Endodermal cell (in vitro differentiated cells): ENCODE data around the gene MUC22. TPM values are rescaled to one million over a fixed set of nuclear protein-coding genes. Genes with fewer than 3 reads are reported as not detected.

Source experiments
- DNase-seq: peaks from one replicate; pipeline ENCODE4 v3.0.0-alpha.2; 2017
- H3K27ac ChIP-seq: 2 replicates; pipeline ENCODE4 v1.5.1; 2013; ENCODE audit warnings: mild to moderate bottlenecking, low read depth, low read length, moderate library complexity
- H3K27me3 ChIP-seq: 2 replicates; pipeline ENCODE4 v1.6.1; 2013; ENCODE audit warnings: mild to moderate bottlenecking, low read length, moderate library complexity; ENCODE audit not compliant: insufficient read depth, control insufficient read depth, poor library complexity, severe bottlenecking
- H3K36me3 ChIP-seq: 2 replicates; pipeline ENCODE4 v1.7.0; 2013; ENCODE audit warnings: mild to moderate bottlenecking, low read length, moderate library complexity; ENCODE audit not compliant: control insufficient read depth, insufficient read depth
- H3K4me1 ChIP-seq: one replicate; pipeline ENCODE4 v1.7.0; 2013; ENCODE audit warnings: low read length; ENCODE audit not compliant: control insufficient read depth, insufficient read depth
- H3K4me3 ChIP-seq: 2 replicates; pipeline ENCODE4 v1.5.1; 2013; ENCODE audit warnings: mild to moderate bottlenecking, low read length, moderate library complexity
- H3K9ac ChIP-seq: 2 replicates; pipeline ENCODE4 v1.6.1; 2013; ENCODE audit warnings: mild to moderate bottlenecking, low read length, moderate library complexity; ENCODE audit not compliant: poor library complexity, severe bottlenecking; ENCODE audit errors: extremely low read depth
- H3K9me3 ChIP-seq: 2 replicates; pipeline ENCODE4 v1.6.1; 2013; ENCODE audit warnings: mild to moderate bottlenecking, low read length, moderate library complexity; ENCODE audit not compliant: control insufficient read depth
- H3K27ac Mint-ChIP-seq: 2 replicates; pipeline ENCODE4 v1.8.0; 2020; ENCODE audit warnings: mixed read lengths
- H3K27me3 Mint-ChIP-seq: 2 replicates; pipeline ENCODE4 v1.8.0; 2021; ENCODE audit warnings: mild to moderate bottlenecking, mixed read lengths; ENCODE audit not compliant: insufficient read depth
- H3K36me3 Mint-ChIP-seq: 2 replicates; pipeline ENCODE4 v1.8.0; 2020; ENCODE audit warnings: low read depth, mixed read lengths
- H3K4me1 Mint-ChIP-seq: 2 replicates; pipeline ENCODE4 v1.8.0; 2020; ENCODE audit warnings: mixed read lengths
- H3K4me3 Mint-ChIP-seq: 2 replicates; pipeline ENCODE4 v1.8.0; 2020; ENCODE audit warnings: mild to moderate bottlenecking, moderate library complexity, mixed read lengths
- H3K9me3 Mint-ChIP-seq: 2 replicates; pipeline ENCODE4 v1.8.0; 2020; ENCODE audit warnings: mild to moderate bottlenecking, mixed read lengths
- WGBS, 2 experiments: methylation state at CpG; one replicate each; pipeline versions ENCODE4 v1.1.5 to v1.1.7; 2013; ENCODE audit warnings: missing lambda C conversion rate in 2 of 2, mixed read lengths in 1 of 2; ENCODE audit not compliant: insufficient coverage in 1 of 2, insufficient read length in 1 of 2; 5-methylcytosine and 5-hydroxymethylcytosine counted together
- total RNA-seq, 2 donors: library from RNA; stranded (reverse); fragmentation: NEBNext Ultra II Directional in 1 of 2; extraction: Animal tissue kit (Norgen Biotek cat#: 25700) in 1 of 2; gene quantifications; 2 replicates in 1 of 2; 3 replicates in 1 of 2; pipeline ENCODE4 v1.2.1, GENCODE V29; 2021
- TF ChIP-seq, protein P1 (sequence below): fragments of 200-600 bp; sonication (generic); conservative IDR thresholded peaks from 2 replicates; pipeline ENCODE4 v1.5.0; 2021; ENCODE audit warnings: antibody characterized with exemption, mild to moderate bottlenecking

The MUC22 gene
- total RNA-seq, 2 donors from 2014 or later, result not detected

DNA sequence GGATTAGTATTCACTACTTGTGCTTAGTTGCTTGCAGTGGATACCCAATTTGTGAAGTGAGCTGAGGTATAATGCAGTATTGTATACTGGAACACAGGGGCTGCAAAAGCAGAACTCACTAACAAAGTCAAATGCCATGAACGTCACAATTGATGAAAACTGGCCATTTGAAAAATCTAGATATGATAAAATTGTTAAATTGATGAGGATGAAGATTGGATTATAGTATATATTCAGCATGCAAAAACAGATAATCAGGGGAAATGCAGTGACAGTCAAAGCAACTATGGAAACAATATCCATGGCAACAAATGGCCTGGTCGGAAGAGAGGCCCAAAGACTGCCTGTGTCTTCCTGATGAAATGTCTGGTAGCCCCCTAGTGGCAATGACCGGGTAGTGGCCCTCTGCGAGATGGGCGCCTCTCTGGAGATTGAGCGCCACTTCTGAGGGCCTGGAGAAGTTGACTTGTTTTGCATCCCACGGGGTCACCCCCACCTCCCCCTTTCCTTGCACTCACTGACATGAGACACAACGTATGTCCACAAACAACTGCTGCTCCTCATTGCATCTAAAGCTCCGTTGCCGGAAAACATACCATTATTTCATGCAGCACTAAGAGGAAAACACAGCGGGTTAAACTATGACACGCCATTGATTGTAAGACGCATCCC is 58.5 kb downstream of the MUC22 start:
- no peak overlapping the region for H3K4me3 Mint-ChIP-seq
- TF ChIP-seq, protein P1, sequence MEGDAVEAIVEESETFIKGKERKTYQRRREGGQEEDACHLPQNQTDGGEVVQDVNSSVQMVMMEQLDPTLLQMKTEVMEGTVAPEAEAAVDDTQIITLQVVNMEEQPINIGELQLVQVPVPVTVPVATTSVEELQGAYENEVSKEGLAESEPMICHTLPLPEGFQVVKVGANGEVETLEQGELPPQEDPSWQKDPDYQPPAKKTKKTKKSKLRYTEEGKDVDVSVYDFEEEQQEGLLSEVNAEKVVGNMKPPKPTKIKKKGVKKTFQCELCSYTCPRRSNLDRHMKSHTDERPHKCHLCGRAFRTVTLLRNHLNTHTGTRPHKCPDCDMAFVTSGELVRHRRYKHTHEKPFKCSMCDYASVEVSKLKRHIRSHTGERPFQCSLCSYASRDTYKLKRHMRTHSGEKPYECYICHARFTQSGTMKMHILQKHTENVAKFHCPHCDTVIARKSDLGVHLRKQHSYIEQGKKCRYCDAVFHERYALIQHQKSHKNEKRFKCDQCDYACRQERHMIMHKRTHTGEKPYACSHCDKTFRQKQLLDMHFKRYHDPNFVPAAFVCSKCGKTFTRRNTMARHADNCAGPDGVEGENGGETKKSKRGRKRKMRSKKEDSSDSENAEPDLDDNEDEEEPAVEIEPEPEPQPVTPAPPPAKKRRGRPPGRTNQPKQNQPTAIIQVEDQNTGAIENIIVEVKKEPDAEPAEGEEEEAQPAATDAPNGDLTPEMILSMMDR, result peak; percentile 97
- Histone ChIP-seq H3K9ac (no peak overlapping the region), H3K36me3 (no peaks in the 10 kb centered on the region), H3K4me1 (no peaks in the 10 kb centered on the region), H3K27ac (no peak overlapping the region), H3K9me3 (peaks cover 4% of the 10 kb centered on the region), H3K4me3 (no peak overlapping the region), H3K27me3 (no peaks in the 10 kb centered on the region)
- H3K9me3 Mint-ChIP-seq, result peaks cover 5% of the 10 kb centered on the region
- peaks cover 10% of the 10 kb centered on the region for H3K4me1 Mint-ChIP-seq
- 61 to 62% methylated on average over 7 to 13 of the region's 13 CpGs for WGBS, 2 experiments
- peaks cover 4% of the 10 kb centered on the region for H3K27me3 Mint-ChIP-seq
- no peaks in the 10 kb centered on the region for H3K36me3 Mint-ChIP-seq
- peak; percentile 94 for DNase-seq
- H3K27ac Mint-ChIP-seq, result no peak overlapping the region

DNA sequence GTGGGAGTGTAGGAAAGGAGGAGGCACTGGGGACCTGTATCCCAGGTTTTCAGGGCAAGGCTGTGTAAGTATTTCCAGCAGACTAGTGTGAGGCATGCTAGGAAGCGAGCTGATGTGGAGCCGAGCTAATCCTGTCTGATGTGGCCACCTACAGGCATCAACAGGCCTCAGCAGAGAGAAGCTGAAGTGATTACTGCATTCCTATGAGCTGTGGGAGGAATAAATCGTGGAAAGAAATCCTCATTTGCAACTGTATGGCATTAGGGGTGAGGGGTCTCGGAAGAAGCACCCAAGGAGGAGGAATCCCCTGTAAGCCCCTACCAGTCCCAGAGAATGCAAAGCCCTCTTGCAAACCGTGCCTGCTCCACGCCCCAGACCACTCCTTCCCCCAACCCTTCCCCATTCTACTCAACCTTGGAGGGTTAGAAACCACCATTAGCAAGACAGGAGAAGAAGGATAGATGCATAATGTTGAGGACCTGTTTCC is 60.5 kb downstream of the MUC22 start:
- 0 to 13% methylated on average over 2 to 6 of the region's 6 CpGs for WGBS, 2 experiments
- no peaks in the 10 kb centered on the region for H3K27me3 ChIP-seq
- H3K36me3 Mint-ChIP-seq, result no peaks in the 10 kb centered on the region
- TF ChIP-seq, protein P1, result peak; percentile 81
- H3K4me3 ChIP-seq, result no peak overlapping the region
- H3K27me3 Mint-ChIP-seq, result peaks cover 1% of the 10 kb centered on the region
- no peak overlapping the region for H3K27ac ChIP-seq
- peak; percentile 87 for DNase-seq
- H3K9me3 ChIP-seq, result peaks cover 4% of the 10 kb centered on the region
- no peaks in the 10 kb centered on the region for H3K36me3 ChIP-seq
- H3K27ac Mint-ChIP-seq, result peak overlapping the region; percentile 92
- peaks cover 5% of the 10 kb centered on the region for H3K9me3 Mint-ChIP-seq
- H3K4me1 ChIP-seq, result no peaks in the 10 kb centered on the region
- H3K4me1 Mint-ChIP-seq, result peaks cover 10% of the 10 kb centered on the region
- H3K4me3 Mint-ChIP-seq, result no peak overlapping the region
- no peak overlapping the region for H3K9ac ChIP-seq

DNA sequence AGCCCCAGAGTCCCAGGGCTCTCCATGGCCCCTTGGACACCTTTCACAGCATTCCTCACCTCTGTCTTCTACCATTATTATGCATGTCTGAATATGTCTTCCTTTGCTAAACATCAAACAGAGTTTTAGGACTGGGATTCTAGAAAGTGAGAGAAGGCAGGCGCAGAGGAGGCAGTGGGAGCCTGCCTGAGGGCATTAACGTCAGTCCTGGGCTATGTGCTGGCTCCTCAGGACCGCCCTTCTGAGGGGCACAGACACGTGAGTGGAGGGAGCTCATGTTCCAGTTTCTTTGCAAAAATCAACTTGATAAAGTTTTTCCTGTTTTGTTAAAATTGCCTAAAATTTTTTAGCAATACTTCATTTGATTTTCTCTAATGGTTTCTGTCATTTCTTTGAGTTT is 64.1 kb downstream of the MUC22 start:
- Mint-ChIP-seq H3K36me3 (no peaks in the 10 kb centered on the region), H3K9me3 (no peaks in the 10 kb centered on the region), H3K27ac (no peak overlapping the region), H3K4me1 (peaks cover 9% of the 10 kb centered on the region), H3K4me3 (no peak overlapping the region), H3K27me3 (peaks cover 1% of the 10 kb centered on the region)
- Histone ChIP-seq H3K4me1 (no peaks in the 10 kb centered on the region), H3K4me3 (no peak overlapping the region), H3K9ac (no peak overlapping the region), H3K9me3 (no peaks in the 10 kb centered on the region), H3K27me3 (no peaks in the 10 kb centered on the region), H3K27ac (no peak overlapping the region), H3K36me3 (no peaks in the 10 kb centered on the region)
- DNase-seq, result no peak
- TF ChIP-seq, protein P1, result no peak
- WGBS, 2 experiments, result 81 to 100% methylated on average over 4 of the region's 4 CpGs
